GM21737 (cell line): ENCODE data around the gene ITGA1.

ENCODE experiments used
- ATAC-seq: cut with Tn5 transposase; IDR thresholded peaks from one replicate; pipeline ENCODE4 v1.9.1; 2021; ENCODE audit warnings: mild to moderate bottlenecking, moderate library complexity; ENCODE audit not compliant: unreplicated experiment

ITGA1 gene

DNA sequence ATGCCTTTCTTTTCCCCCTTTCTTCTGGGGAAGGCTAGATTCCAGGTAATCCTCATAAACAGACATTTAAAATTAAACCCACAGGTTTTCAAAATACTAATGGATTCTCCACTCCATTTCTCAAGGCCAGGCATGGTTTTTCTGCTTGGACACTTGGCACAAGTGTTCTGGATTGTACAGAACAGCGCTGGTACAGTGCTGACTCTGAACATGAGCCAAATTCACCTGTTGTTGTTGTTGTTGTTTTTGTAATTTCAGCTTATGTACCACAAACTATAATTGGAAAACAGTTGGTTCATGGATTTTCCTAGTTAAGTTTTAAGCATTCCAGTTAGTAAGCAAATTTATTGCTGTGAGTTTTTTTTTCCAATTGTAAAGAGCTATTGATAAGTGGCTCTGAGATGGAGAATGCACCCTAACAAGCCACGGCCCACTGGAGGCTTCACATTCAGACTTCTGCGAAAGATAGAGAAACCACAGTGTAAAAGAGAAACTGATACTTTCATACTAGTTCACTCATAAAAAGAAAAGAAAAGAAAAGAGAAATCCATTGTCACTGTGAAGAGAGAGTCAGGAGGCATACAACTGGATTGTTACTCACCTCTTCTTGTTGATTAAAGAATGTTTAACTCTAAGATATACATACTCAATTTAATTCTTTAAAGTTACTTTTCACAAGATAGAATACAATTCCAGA is 16.2 kb upstream of the ITGA1 start:
- ATAC-seq = peak; percentile 98

- ATAC-seq = no peak
These were observed 15.0 kb upstream of the ITGA1 start for GRCh38 chr5:52772668-52773067.

DNA sequence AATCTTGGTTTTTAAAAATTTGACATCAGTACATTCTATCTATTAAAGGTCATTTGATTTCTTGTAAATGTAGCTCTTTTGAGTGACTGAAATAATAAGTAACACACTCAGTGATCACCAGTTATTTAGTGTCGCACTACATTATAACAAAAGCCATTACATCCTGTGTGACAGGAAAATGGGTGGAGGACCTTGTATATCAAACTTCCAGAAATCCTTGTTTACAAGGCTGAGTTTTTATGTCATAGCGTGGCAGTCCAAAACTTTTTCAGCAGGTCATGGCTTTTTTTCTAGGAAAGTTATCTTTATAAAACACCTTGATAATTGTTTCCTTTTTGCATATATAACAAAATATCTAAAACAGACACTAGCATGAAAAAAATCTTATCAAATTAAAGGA is 14.4 kb upstream of the ITGA1 start:
- ATAC-seq = no peak

DNA sequence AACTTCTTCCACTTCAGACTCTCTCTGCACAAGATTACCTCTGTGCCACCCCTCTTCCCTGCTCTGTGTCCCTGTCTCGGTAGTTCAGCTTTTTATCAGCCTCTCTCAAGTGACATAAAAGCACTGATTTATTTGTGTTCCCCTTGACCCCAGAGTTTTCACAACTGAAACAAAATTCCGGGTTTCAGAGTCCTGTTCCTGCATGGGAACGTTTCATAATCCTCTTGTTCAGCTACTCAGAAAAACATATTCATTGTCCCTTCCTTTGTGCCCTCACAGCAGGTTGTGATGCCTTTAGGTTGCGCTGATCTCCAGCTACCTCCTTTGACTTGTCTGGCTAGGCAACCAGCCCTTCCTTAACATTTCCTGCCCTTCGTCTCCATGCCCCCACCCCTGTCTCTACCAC is 13.7 kb upstream of the ITGA1 start:
- no peak for ATAC-seq

DNA sequence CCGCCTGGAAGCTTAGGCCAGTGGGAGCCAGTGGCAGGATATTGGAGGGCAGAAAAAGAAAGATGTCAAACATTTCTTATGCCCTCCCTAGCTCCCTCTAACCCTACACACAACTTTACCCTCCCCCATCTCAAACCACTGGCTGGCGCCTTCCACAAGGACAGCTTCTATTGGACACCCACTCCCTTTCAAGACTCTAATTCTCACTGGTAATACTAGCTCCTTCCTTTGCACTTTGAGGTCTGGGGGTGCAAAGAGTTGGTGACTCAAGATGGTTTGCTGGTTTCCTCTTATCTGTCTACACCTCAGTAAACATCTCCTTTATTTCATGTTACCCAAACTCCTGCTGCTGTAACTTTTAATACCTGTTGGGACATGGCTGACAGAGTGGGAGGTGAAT is 11.6 kb upstream of the ITGA1 start:
- no peak for ATAC-seq

DNA sequence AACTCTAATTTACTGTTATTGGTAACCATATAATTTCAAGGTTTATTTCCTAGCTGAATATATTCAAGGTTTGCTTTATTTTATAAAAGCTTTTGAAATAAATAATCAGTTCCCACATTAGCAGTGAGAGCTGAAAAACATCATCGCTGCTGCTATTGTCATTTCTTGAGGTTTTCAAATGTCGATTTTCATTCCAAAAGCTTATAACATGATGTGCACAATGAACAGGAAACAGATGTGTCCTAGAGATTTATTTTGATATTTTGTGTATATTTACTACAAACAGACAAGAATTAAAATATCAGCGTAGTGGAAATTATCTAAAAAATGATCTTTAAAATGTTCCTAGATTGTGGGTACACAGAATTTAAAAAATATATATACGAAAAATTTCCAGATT is 10.5 kb upstream of the ITGA1 start:
- no peak for ATAC-seq

DNA sequence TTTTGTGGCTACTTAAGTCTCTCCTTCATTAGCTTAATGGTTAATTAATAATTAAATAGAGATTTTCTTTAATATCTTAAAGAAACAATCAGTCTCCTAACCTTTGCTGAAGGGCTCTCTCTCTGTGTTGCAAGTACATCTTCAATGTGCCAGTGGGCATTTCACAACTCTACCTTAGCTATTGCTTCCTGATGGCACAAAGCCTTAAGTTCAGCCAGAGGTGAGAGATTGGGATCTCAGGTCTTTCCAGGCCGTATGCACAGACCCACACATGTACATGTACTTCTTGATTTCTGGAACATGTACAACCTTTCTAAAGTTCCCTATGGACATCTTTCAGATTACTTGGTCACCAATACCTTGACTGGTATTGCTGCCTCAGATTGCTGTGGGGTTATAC is 8.9 kb upstream of the ITGA1 start:
- no peak for ATAC-seq

DNA sequence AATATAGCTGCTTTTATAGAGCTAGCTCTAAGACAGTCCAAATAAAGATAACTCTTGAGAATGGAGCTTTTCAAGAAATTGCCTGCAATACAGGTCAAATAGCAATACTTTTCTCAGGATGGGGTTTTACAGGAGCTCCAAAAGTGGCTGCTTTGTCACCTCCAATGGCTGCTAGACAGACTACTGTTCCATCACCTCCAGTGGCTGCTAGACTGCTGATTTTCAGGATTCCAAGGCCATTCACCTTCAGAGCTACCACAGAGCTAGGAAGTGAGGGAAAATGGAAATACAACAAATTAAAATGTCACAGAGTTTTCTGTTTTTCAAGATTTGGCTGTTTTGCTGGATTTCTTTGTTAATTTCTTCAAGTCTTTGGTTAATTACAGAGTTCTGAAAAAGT is 8.5 kb upstream of the ITGA1 start:
- ATAC-seq = no peak

GRCh38 chr5:52783226-52783959 is 4.3 kb upstream of the ITGA1 start:
- ATAC-seq = no peak

DNA sequence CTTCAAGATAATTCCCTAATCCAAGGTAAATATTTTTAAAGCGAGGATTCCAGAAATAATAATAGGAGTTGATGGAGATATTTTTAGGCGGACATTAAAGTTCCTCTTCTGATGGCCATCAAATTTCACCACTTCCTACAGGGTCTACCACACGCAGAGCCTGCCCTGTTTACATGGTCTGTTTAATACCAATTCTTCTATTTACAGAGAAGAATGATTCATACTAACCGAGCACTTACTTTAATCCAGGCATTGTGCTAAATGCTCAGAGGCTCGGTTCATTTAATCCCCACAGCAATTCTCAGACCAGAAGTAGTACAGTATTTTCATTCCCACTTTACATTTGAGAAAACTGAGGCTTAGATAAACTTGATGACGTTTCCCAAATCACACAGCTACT is 3.0 kb upstream of the ITGA1 start:
- no peak for ATAC-seq

DNA sequence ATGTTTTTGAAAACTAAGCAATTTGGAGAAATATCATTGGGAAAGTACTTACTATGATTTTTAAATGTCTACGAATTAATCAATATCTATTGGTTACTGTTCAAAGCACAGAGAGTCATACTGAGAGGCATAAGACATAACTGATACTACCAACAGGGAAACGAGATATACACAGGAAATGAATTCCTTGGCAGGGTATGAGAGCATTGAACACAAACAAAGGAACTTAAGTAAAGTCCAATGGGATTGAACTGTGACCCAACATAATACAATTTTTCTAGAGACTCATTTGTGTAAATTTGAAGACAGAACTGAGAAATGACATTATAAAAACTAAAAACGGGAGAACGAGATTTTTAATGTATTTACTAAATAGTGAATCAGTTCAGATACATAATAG is 1.3 kb upstream of the ITGA1 start:
- ATAC-seq = no peak

DNA sequence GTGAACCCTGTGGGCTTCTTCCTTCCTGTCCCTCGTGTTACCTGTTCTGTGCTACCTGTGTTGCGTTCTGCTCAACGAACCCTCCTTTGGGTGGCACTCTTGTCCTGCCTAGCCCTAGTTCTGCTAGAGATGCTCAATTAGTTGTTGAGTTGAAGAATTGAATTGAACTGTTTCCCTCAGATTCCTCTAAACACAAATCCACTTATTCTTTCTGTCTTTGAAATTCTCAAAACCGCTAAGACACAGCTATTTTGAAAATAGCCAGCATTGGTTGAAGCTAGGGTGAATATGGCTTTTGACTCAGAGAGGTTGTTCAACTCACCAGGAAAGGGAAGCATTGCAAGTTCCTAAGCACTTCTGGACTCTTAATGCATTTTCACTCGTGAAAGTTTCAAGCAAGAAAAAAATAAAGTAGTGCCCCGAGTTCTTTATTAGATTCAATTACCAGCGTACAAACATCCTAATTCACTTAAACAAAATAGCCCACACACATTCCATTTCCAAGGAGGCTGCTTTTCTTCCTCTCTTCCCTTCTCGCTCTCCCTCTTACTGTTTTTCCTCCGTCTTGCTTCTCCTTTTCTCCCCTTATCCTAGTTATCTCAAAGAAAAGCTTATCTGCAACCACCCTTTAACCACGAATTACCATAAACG is 642 bp upstream of the ITGA1 start:
- ATAC-seq = no peak

- no peak for ATAC-seq
These were observed 747 bp downstream of the ITGA1 start for GRCh38 chr5:52788505-52788821.

DNA sequence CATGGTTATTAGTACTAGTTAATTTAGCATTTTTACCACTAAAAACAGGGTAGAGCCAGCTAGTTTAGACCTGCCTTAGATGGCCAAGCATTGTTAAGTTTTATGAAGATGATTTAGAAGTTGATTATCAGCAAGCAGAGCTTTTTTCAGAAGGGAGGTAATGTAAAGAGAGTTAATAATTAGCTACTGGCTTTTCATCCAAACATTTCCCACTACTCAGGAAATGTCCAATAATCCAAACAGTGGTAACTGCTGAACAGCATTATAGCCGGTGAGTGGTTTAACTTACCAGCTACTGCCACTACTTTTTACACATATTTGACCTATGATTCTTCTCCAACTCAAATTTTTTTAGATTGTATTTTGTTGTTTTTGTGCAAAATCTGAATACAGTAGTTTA is 1.7 kb downstream of the ITGA1 start:
- ATAC-seq = no peak

- no peak for ATAC-seq
These were observed 2.1 kb downstream of the ITGA1 start for GRCh38 chr5:52789851-52790250.

DNA sequence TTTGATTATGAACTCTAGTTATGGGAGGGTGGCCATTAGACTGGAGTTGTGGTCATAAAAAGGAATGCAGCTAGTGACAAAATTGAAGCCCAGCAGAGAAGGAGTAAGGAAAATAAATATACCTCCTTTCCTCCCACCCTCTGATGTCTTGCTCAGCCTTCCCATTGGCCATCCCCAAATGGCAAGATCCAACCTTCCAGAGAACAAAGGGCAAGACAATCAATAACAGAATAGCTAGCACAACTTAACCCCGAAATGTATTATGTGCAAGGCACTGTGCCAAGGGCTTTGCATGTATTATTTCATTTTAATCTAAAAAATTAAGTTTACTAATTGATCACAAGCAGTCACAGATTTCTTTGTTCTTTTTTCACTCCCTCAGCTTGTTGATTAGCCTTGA is 3.6 kb downstream of the ITGA1 start:
- ATAC-seq = no peak

- ATAC-seq = no peak
These were observed 6.8 kb downstream of the ITGA1 start for GRCh38 chr5:52794519-52794918.

- ATAC-seq = no peak
These were observed 8.3 kb downstream of the ITGA1 start for GRCh38 chr5:52796031-52796430.

DNA sequence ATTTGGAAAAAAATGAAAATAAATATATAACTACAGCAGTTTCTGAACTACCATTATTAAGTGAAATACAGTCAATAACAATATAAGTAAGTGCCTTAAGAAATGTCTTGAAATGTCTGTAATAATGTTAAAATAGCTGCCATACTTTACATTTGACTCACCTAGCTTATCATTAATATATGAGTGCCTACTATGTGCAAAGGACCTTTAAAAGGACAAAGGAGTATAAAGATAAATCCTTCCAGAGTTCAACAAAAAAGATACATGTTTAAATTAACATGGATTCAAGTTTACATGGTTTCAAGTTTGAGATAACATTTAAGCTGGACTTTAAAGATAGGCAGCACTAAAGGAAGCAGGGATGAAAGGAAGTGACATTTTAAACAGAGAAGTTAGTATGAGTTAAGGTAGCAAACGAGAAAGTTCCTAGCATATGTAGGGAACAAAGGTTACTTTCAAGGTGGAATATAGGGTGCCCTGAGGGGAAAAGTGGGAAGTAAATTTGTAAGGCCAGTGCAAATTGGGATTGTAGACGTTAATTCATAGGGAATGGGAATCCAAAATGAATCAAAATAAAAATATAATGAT is 8.9 kb downstream of the ITGA1 start:
- no peak for ATAC-seq

DNA sequence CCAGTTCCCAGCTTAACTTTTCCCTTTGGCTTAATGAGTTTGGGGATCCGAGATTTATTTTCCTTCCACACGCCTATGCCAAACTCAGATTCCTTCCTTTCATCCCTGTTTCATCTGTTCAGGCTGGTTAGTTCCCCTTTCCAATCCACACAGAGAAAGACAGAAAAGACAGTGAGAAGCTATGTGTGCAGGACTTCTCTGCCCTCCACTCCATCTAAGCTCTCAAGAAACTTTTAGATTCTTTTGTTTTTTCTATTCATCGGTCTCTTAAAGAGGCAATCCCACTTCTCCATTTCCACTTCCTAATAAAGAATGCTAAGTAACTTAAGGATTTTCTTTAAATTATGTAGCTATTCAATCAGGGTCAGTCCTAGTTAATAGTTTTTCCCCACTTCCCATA is 11.2 kb downstream of the ITGA1 start:
- no peak for ATAC-seq

- peak; percentile 21 for ATAC-seq
These were observed 11.8 kb downstream of the ITGA1 start for GRCh38 chr5:52799358-52799982.

DNA sequence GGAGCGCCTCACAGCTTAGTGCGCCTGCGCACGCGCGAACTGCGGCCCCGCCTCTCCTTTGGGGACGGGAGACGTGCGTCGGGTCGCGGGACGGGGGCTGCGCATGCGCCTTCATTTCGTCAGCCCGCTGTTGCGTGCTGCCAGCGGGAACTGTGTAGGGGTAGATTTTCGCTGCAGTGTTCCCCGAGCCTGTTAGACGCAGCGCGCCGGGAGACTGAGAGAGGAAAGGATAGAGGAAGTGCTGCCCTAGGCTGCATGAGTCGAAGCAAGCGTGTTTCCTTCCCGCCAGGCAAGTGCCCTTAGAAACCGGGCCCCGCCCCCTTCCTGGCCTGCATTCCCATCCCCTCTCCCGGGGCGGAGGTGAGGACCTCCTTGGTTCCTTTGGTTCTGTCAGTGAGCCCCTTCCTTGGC is 12.3 kb downstream of the ITGA1 start:
- peak; percentile 87 for ATAC-seq
